CD4-positive, alpha-beta T cell treated with Interleukin-10 for 1 hour (primary cell): ENCODE data around the gene PSMA2.

Experiments used
- DNase-seq: peaks from one replicate; pipeline ENCODE4 v3.0.0-alpha.2; 2020

The PSMA2 gene

DNA sequence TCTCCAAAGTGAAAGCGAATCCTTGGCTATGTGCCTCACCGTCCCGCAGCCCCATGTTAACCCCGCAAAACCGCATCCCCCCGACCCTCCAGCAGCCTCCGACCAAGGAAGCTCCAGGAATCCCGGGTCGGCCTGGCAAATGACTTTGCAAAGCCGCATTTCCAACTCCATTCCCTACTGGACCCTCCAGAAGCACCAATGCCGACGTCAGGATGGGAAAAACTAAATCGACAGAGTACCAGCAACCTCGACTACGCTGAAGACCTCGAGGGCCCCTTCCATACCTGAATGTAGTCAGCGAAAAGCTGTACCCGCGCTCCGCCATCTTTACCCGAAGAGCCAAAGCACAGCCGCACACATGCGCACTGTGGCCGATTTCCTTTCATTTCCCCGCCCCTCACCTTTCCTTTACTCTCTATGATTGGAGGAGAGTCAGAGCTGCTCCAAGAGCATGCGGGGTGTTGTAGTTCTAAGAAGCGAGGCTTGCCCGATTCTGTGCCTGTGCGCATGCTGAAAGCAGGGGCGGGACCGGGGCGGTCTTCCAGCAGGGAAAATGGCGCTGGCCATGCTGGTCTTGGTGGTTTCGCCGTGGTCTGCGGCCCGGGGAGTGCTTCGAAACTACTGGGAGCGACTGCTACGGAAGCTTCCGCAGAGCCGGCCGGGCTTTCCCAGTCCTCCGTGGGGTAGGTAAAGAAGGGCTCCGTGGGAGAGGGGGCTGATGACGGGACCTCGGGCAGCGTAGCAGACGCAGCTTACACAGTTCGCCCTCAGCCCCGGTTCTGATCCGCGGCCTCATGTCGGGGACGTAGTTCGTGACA lies at the start of gene PSMA2, which contains the start of gene MRPL32:
Gene PSMA2 (minus strand): TSS at position 341 of the 818 bp plus-strand sequence. CDS start 16 bp downstream, at position 325.
Gene MRPL32 (plus strand): TSS at position 543 of the 818 bp plus-strand sequence. CDS start 11 bp downstream, at position 554.
- peak; percentile 97 for DNase-seq

- no peak for DNase-seq
Measured at GRCh38 chr7:42981601-42982000, 49.6 kb upstream of the PSMA2 start.

DNA sequence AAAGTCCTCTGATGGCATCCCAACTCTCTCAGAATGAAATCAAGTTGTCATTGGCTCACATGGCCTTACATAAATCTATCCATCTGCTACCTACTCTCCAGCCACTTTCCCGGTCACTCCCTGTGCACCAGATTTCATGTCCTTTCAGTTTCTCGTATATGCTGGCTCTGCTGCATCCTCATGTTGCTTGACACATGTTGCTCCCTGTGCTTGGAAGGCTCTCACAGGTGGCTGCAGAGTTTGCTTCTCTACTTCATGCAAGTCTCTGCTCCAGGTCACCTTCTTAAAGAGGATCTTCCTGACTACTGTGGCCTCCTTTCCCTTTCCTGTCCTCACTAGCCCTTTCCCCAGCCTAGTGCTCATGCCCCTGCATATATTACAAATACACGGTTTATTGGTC lies 48.5 kb upstream of the PSMA2 start:
- DNase-seq = no peak

DNA sequence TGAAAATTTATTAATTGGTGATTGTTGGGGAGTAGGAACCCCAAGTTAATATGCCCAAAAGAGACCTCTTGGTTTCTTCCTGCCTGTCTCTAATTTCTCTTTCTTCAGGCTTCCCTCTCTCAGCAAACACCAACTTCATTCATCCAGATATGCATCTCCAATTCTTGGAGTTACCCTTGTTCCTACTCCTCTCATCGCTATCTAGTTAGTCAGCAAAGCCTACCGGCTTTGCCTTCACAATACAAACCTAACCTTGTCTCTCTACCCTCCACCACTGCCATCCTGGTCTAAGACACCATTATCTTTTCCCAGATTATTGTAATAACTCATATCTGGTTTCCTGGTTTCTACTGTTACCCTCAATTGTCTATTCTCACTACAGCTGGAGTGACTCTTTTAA lies 48.1 kb upstream of the PSMA2 start:
- DNase-seq = no peak

DNA sequence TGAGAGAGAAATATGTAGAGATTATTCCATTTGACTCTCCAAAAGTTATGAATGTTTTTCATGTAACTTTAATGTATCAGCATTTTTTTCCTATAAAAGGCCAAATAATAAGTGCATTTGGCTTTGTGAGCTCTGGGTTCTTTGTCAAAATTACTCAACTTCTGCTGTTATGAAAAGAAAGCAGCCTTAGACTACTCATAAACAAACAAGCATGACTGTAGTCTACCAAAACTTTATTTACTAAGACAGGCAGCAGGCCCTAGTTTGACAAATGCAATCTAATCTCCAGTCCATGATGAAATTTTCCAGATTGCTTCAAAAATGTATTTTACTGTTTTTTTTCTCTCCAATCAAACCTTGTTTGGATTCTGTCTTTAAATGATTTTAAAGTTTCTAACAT lies 46.5 kb upstream of the PSMA2 start:
- DNase-seq = no peak

GRCh38 chr7:42976371-42976770 lies 44.4 kb upstream of the PSMA2 start:
- DNase-seq = no peak

- DNase-seq = no peak
Measured at GRCh38 chr7:42972699-42973500, 40.9 kb upstream of the PSMA2 start.

- DNase-seq = no peak
Measured at GRCh38 chr7:42967391-42967790, 35.4 kb upstream of the PSMA2 start.

DNA sequence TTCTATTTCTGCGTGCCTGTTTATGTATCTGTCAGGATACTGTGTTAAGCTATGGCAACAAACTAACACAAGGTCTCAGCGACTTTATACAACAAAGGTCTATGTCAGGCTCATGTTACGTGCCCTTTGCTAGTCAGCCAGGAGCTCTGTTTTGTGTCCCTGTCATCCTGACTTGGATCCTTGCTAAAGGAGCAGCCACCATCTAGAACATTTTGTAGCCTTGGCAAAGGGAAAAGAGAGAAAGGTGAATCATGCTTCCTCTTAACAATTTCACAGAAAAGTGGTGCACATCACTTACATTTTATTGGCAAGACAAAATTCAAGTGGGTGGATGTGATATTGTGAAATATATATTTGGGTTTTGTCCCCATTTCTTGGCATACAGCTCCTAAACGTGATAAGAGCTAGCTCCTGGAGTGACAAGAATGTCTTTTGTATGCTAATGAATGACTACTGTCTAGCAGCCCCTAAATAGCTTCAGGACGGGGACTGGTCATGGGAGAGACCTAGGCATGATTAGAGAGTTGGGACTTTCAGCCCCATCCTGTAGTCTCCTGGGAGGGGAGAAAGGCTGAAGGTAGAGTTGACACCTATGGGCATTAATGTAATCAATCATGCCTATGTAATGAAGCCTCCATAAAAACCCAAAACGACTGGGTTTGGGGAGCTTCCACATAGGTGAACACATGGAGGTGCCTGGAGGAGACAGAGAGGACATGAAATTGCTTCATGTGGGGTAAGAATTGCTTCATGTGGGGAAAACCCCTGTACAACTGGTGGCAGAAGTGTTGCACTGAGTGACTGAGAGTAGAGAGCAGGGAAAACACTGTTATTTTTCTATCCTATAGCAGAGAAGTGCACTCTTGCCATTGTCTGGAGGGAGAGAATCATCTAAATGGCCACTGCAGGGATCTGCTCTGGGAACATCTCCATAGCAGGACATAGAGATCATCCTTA lies 33.2 kb upstream of the PSMA2 start:
- DNase-seq = no peak

GRCh38 chr7:42964293-42964692 lies 32.3 kb upstream of the PSMA2 start:
- no peak for DNase-seq

DNA sequence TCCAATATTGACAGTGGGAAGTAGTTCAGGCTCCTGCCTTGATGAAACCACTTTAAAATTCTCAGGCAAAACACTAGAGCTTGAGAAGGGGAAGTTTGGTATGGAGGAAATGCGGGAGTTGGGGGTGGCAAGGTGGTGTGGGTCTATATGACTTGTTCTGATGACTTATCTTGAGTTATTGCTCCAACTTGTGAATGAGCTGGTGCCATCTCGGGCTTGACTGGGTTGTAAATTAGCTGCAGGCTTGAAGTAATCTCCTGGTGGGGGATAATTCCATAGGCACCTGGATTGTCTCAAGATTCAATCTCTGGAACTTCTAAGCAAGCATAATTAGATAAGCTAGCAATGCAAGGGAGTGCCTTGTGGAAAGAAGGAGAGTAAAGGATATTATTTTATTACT lies 29.2 kb upstream of the PSMA2 start:
- DNase-seq = no peak

GRCh38 chr7:42960762-42961161 lies 28.8 kb upstream of the PSMA2 start:
- DNase-seq = no peak

DNA sequence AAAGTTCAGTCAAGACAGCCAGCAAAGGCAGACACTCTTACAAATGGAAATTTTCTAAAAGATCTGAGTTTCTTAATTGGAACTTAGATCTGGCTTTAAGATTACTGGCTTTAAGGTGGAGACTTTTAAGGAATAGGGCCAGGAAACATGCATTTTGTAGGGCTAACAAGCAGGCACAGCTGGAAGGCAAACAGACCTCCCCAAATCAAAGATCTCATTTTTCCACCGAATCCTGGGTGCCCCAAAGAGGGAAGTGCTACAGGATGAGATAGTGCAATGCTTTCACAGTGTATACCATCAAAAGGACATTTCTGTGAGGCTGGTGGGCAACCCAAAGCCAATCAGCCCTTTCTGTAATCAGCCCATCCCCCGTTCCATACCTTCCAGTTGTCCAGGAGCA lies 27.6 kb upstream of the PSMA2 start:
- no peak for DNase-seq

DNA sequence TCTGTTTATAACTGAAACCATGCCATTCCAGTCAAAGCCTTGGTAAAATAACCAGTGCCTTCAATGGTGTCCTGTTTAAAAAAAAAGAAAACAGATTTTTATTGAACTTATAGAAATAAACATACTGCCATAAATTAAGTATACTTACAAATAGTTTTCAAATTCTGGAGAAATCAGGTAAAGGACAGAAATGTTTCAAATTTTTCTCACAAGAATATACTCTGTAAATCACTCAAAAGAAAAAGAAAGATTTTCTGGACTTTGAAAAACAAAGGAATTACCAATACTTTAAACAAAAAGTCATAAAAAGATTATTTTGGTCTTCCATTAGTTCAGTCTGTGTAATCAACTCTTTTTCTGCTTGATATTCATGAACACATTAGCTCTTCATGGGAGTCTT lies 24.1 kb upstream of the PSMA2 start:
- DNase-seq = no peak

GRCh38 chr7:42953994-42954393 lies 22.0 kb upstream of the PSMA2 start:
- DNase-seq = no peak

GRCh38 chr7:42952328-42952727 lies 20.4 kb upstream of the PSMA2 start:
- DNase-seq = no peak

- DNase-seq = no peak
Measured at GRCh38 chr7:42950417-42950816, 18.4 kb upstream of the PSMA2 start.

DNA sequence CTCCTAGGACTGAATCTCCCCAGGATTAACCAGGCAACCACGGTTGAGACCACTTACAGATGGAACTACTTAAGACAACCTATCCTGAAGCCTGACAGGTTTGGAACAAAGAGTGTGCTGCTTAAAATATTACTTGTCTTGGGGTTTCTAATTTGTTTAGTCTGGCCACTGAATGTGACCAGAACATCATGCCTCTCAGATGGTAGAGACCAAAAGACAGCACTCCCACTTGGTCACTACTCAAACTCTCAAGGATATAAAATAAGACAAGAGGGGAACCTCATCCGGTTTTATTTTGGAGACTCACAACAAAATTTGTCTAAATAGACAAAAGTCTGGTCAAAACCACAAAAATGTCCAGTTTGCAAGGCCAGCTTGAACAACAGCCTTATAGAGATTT lies 15.5 kb upstream of the PSMA2 start:
- DNase-seq = no peak

GRCh38 chr7:42946627-42946950 lies 14.6 kb upstream of the PSMA2 start:
- no peak for DNase-seq

- no peak for DNase-seq
Measured at GRCh38 chr7:42945821-42946626, 14.1 kb upstream of the PSMA2 start.

GRCh38 chr7:42940985-42941847 lies 9.2 kb upstream of the PSMA2 start:
- DNase-seq = peak; percentile 73
